Stimulated activated CD4-positive, alpha-beta T cell treated with anti-CD3 and anti-CD28 coated beads, Interleukin-4, amount 100 ng/mL, for 1 hour (primary cell): ENCODE data around the gene CDKN2D.
A peak's percentile ranks its signal among the peaks of the same experiment; 100 is the strongest.
"Not testable (repeated sequence)": the region's sequence is repeated elsewhere in the genome, so short reads cannot be mapped to it uniquely, and the experiment has no call there.

Experiments
- DNase-seq: peaks from one replicate; pipeline ENCODE4 v3.0.0-alpha.2; 2020

Gene CDKN2D

GRCh38 chr19:10551006-10551405, 17.8 kb downstream of the CDKN2D start:
- DNase-seq = not testable (repeated sequence)

- no peak for DNase-seq
Measured at GRCh38 chr19:10550336-10550735, 18.4 kb downstream of the CDKN2D start.

GRCh38 chr19:10549733-10550132, 19.0 kb downstream of the CDKN2D start:
- DNase-seq = no peak

GRCh38 chr19:10548746-10549276, 20.0 kb downstream of the CDKN2D start:
- no peak for DNase-seq

GRCh38 chr19:10546817-10547216, 22.0 kb downstream of the CDKN2D start:
- no peak for DNase-seq

GRCh38 chr19:10544753-10545251, 24.0 kb downstream of the CDKN2D start:
- DNase-seq = no peak

- peak; percentile 25 for DNase-seq
Measured at GRCh38 chr19:10544242-10544752, 24.5 kb downstream of the CDKN2D start.

GRCh38 chr19:10543420-10544241, 25.1 kb downstream of the CDKN2D start, which contains the start of gene ATG4D:
Gene ATG4D (plus strand): TSS chr19:10543904. CDS start chr19:10544091, 187 bp downstream.
- DNase-seq = peak; percentile 81

- DNase-seq = no peak
Measured at GRCh38 chr19:10543059-10543419, 25.7 kb downstream of the CDKN2D start.

GRCh38 chr19:10539016-10539415, 29.8 kb downstream of the CDKN2D start:
- DNase-seq = not testable (repeated sequence)

- no peak for DNase-seq
Measured at GRCh38 chr19:10538204-10538983, 30.4 kb downstream of the CDKN2D start.

GRCh38 chr19:10537668-10538067, 31.1 kb downstream of the CDKN2D start:
- DNase-seq = no peak

GRCh38 chr19:10535613-10536012, 33.2 kb downstream of the CDKN2D start:
- no peak for DNase-seq

GRCh38 chr19:10533646-10534386, 35.0 kb downstream of the CDKN2D start:
- no peak for DNase-seq

GRCh38 chr19:10532457-10532856, 36.3 kb downstream of the CDKN2D start:
- DNase-seq = no peak

GRCh38 chr19:10526887-10527286, 41.9 kb downstream of the CDKN2D start:
- not testable (repeated sequence) for DNase-seq

- DNase-seq = no peak
Measured at GRCh38 chr19:10525636-10526035, 43.1 kb downstream of the CDKN2D start.

- no peak for DNase-seq
Measured at GRCh38 chr19:10523135-10523636, 45.6 kb downstream of the CDKN2D start.

- DNase-seq = no peak
Measured at GRCh38 chr19:10521461-10522171, 47.2 kb downstream of the CDKN2D start.

- DNase-seq = no peak
Measured at GRCh38 chr19:10520652-10521318, 48.0 kb downstream of the CDKN2D start.

GRCh38 chr19:10519421-10519820, 49.4 kb downstream of the CDKN2D start:
- no peak for DNase-seq
